HG03442 (cell line): ENCODE measurements around the gene FBXW8.

Source experiments
- ATAC-seq: cut with Tn5 transposase; IDR thresholded peaks from one replicate; pipeline ENCODE4 v1.9.1; 2021; ENCODE audit warnings: mild to moderate bottlenecking, moderate library complexity; ENCODE audit not compliant: unreplicated experiment

Gene FBXW8

DNA sequence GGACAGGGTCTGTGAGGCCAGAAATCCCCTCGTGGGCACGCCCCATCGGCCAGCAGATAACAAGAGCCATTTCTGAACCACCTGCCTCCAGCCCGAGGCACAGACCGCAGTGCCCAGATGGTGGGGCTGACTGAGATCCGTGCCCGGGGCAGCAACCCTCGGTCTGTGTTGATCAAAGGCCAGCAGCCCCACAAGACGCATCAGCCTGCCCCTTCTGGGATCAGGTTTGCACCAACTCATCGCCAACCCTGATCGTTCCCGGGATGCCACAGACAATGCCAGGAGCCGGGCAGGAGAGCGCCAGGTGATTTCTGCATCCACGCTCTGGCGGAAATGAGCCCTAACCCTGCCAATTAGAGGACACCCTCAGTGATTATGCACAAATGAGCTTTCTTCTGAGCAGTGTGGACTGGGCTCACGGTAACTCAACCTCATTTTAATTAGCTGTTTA is 124.0 kb downstream of the FBXW8 start:
- ATAC-seq, result no peak

DNA sequence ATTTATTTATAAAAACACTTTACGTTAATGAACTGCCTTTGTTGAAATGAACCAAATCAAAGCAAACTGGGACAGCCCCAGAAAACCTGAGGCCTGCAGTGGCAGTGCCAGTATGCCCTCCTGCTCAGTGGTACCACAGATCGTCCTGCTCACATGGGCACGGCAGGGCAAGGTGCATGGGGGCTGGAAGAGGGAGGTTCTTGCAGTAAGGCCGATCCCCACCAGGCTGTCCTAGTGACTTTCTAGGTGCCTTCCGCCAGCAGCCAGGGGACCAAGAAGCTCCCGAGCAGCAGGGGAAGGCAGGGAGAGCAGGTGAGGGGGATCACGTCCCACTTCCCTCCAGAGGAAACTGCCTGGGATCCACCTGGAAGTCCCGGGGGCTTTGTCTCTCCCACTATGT is 124.5 kb downstream of the FBXW8 start:
- ATAC-seq, result no peak

DNA sequence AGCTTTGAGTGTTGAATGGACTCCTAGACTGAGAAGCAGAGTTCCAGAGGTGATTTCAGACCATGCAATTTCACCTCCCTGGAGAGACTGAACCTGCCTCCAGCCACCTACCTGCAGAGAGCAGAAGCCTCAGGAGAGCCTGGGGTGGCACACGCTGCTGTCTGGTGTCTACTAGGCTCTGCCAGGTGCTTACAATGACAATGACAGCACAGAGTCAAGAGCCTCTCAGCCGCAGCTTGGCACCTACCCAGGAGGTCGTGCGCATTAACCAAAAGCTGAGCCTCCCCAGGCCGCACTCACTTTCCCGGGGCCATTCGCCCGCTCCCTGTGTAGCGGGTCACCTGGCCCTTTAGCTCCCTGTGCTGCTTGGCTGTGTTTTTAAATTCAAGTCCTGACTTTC is 125.3 kb downstream of the FBXW8 start:
- no peak for ATAC-seq

DNA sequence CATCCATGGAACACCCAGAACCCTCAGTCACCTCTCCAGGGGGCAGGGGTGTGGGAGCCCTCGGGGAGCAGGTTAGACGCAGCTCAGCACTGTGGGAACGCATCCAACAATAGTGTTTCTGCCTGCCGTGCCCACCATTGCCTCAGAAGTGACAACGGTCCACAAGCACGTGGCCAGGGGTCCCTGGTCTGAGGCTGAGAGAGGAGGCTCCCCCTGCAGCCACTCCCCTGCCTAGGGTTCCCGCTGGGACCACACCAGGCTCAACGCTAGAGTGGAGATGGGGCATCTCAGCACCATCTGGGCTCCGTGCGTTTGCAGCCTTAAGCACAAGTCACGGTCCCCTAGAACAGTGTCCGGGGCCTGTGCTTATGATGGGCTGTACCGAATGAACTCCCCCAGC is 125.8 kb downstream of the FBXW8 start:
- ATAC-seq, result no peak

DNA sequence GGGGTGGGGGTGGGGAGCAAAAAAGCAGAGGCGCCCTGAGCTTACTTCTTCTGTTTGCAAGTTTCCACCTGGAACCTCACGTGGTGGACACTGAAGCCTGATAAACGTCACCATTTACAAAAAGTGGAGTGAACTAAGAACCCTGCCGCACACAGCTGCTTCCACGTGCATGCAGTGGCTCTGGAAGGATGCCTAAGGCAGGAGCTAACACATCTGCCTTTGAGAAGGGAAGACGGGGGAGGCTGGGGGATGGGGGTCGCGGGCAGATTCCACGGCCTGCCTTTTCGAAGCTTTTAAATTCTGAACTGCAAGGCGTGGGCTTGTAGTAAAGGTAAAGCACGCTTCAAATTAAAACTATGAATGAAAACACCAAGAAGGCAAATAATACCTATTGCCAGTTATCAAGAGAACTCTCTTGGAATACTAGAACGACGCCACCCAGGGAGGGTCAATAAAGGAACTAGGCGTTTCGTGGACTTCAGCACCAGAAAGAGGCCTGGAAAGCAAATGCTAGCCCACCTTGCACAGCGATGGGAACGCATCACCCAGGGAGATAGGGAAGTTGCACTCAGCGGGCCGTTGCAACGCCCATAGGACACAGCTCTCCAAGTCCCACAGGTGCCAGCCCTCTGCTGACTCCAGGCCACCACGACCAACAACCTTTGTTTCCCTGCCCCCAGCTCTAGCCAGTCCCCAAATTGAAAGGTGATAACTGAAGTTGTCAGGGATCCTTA is 126.7 kb downstream of the FBXW8 start:
- no peak for ATAC-seq

DNA sequence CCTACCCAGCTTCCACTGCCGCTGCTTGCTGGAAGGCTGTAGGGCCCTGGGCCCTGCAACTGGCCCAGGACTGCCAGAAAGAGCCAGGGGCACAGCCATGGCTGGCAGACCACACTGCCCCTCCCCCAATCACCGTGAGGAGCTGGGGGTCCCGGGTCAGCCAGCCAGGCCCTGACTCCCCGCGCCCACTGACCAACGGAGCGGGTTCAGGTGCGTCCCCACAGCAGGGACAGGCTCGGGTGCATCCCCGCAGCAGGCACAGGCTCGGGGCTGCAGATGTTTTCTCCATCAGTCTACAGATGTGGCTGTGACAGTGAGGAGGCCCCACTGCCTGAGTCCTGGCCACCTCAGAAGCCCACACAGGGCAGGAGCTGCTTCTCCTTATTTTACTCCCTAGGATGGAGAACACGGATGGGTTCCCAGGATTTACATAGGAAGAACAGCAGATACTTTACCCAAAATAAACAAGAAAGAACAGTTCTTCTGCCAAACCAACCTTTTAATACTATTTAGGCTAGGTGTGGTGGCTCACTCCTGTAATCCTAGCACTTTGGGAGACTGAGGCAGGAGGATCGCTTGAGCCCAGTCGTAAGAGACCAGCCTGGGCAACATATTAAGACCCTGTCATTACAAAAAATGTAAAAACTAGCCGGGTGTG is 127.4 kb downstream of the FBXW8 start:
- ATAC-seq, result no peak

DNA sequence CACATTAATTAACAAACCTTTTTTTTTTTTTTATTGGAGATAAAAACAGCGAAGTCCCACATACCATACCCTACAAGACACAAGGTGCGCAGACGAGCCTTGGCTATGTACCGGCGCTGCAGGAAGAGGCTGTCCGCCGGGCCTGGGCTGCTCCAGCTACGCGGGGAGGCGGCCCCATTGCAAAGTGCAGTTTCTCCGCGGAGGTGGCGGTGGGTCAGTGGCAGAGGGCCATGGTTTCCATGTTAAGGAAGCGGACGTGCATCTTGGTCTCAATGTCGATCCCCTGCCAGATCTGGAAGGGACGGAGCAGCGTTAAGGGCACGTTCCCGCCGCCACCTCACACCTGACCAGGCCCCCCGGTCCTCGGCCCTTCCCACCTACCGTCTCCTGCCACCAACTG is 128.2 kb downstream of the FBXW8 start:
- no peak for ATAC-seq

DNA sequence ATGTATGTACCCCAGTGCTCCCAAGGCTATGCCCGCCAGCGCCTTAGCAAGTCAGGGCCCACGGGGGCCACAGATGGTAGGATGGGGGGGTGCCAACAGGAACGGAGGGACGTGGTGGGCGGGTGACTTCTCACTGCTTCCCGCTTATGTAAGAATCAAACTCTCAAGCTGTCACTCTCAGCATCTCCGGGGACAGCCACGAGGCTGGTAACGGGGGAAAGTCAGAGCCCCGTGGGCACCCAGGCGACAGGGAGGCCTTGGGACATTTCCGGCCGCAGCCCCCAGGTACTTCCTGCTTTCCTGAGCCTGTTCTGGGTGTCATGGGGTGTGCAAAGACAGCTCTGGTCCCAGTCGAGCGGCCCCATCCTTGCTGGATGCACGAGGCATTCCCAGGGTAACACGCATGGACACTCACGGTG is 129.2 kb downstream of the FBXW8 start:
- ATAC-seq, result no peak

DNA sequence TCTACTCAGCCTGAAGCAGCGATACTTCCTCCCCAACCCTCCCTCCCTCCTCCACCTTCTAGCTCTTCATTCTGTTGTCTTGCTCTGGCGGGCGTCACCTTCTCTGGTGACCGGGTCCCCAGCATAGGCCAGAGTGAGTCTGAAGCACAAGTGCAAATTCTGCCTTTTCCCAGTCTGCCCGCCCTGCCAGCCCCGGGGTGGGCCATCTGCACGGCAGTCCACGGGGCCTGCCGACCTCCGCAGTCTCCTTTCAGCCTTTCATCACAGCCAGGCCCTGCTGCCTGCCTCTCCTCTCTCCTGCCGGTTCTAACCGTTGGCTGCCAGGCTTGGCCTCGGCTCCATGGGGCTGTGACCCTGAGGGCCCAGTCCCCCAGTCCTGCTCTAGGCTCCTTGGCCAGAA is 129.7 kb downstream of the FBXW8 start:
- ATAC-seq, result no peak

DNA sequence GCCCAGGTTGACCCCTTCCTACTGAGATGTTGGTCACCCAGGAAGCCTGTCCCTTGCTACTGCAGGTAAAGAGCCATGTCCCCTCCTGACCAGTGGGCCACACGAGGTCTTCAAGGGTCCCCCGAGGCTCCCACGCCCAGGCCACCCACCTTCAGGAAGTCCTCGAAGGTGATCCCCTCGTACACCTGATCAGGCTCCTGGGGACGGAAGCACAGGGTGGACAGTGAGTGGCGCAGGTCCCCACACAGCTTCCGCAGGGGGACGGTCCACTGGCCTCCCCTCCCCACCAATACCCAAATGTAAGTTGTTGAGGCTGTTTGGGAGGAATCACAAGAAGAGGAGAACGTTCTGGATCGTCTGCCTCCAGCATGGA is 131.0 kb downstream of the FBXW8 start:
- no peak for ATAC-seq

DNA sequence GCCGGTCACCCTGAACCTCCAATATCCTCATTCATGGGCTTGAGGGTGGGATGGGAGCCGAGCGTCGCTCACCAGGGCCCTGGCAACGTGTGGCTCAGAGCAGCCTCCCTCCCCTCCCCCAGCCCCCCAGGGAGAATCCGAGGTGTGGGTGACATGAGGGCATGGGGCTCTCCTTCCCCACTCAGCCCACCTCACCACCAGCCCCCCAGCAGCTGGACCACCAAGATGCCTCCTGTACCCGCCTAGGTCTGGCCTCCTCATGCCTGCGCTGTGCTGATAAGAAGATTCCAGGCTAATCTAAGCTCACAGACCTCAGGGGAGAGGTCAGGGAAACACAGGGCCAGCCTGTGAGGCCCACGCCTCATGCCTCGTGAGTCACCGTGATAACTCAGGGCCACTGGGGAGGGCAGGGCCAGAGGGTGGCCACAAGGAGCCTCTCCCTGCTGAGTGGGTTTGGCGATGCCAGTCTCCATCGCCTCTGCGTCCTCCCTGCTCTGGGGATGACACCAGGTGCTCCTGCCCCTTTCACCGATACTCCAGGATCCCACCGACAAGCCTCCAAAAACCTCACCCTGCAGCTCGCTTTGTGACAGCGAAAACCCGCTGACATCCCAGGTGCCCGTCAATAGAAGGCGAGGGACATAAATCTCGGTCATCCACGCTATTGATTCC is 131.6 kb downstream of the FBXW8 start:
- no peak for ATAC-seq

DNA sequence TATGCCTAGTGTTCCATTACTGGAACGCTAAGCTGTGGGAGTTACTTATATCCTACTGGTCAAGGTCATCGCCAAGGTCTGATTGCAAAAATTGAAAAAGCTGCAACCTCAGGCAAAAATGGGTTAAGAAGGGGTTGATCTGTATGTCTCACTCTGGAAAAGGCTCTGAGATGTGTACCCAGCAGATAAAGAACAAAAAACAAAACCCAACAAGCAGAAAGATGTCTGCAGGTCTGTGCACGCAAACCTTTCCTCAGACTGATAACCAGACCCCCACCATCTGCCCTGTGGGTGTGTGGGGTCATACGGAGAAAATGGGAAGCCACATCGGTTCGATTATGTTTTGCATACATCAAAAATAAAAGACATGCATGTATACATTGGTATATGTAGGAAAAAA is 132.1 kb downstream of the FBXW8 start:
- no peak for ATAC-seq

DNA sequence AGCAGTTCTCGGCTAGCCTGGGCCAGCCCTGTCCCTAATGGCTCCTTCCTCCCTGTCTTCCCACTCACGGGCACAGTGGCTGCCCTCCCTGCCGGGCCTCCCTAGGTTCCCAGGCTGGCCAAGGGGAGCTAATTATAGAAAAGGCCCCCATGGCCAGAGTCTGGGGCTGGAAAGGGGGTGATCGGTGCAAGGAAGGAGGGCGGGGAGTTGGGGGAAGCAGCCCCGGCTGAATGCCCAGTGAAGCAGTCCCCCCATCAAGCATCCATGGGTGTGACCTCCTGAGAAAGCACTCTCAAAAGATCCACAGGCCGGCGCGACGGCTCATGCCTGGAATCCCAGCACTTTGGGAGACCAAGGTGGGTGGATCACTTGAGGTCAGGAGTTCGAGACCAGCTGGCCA is 133.6 kb downstream of the FBXW8 start:
- ATAC-seq, result no peak

DNA sequence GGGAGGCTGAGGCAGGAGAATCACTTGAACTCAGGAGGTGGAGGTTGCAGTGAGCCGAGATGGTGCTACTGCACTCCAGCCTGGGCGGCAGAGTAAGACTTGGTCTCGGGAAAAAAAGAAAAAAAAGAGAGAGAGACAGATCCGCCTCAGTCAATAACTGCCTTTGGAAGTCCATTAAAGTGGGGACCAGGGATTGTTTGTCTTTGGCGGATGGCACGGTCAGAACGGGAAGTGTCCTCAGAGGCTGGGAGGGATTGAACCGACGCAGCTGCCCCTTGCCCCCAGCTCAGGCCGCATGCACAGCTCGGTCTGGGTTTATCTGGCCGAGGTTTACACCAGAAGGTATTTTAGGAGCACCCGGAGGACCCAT is 134.0 kb downstream of the FBXW8 start:
- no peak for ATAC-seq

DNA sequence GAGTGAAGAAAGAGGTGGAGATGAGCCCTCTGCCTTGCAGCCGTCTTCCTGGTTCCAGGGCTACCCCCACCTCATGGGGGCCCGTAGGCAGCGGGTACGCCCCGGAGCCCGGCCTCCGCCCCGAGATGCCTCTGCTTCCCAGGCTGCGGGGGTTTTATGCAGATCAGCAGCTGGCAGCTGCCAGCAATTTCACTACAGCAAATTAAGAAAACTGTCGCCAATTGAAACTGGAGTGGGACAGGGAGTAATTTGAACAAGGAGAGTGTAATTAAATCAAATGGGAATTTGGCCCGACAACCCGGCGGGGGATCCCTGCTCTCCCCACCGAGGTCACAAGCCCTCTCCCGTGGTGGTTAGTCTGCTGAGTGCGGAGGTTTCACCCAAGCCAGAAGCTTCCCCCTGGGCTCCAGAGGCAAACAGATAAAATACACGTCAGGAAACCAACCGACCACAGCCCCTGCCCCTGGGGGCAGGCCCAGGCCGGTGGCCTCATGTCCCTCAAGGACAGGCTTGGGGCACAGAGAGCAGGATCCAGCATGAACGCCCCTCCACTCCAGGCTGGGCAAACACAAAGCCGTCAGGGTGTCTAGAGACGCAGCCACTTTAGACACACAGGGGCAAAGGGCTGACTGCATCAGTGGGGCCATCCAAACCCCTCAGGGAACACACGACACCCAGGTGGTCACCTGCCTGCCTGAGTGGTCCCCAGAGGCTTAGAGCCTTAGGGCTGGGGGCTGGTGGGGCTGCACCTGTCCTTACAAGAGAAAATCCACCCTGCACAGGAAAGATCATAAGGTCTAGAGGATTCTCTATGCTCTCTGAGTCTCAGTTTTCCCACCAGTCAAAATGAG is 134.6 kb downstream of the FBXW8 start:
- ATAC-seq, result no peak

DNA sequence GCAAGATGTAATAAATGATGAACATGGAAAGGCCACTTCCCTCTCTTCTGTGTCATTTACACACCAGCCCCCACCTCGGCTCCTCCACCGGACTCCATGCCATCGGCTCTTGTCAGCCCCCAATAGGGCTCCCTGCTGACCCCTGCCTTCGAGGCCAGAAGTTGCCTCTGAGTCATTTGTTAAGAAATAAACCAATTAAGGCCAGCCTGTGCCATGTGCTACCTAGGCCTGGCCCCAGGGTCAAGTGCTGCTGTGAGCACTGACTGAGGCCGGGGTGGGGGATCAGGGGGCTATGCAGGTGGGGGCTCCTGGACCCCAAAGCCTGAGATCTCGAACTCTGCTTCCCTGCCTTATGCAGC is 135.2 kb downstream of the FBXW8 start:
- no peak for ATAC-seq

DNA sequence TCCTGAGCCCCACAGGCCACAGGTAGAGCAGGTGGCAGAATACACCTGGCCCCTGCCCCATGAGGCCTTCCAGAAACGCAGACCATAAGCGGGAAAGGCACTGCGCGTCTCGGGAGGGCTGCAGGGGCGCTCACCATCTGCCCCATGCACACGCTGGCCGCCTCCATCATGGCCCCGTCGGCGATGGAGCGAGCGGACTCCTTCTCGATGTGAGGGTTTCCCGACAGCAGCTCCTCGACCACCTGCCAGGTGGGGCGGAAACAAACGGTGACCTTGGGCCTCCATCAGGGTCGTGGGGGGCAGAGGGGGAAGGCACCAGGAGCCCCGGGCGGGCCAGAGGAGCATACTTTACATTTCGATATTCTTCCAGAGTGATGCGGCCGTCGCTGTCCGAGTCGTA is 135.7 kb downstream of the FBXW8 start:
- ATAC-seq, result no peak

DNA sequence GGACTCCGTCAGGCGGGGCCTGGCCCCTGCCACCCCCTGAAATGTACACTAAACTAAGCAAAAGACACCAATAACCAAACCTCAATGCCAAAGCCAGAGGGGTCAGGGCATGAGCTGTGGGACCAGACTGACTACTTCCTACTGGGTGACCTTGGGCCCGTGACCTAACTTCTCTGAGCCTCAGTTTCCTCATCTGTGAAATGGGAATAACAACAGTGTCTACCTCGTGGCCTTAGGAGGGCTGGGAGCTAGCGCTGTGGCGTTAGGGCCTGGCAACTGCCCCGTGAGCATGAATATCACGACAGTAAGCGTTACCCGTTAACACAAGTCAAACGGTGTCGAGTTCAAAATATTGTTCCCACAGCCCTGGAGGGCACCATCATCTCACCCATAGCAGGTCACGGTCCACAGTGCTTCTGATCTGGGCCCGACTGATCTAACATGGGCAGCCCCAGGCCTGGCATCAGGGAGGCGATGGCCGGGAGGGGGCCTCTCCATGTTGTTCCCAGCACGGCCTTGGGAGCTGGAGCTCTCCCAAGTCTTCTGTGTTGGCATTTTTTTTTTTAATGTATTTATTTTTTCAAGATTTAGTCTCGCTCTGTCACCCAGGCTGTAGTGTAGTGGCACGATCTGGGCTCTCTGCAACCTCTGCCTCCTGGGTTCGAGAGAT is 136.2 kb downstream of the FBXW8 start:
- ATAC-seq, result no peak

DNA sequence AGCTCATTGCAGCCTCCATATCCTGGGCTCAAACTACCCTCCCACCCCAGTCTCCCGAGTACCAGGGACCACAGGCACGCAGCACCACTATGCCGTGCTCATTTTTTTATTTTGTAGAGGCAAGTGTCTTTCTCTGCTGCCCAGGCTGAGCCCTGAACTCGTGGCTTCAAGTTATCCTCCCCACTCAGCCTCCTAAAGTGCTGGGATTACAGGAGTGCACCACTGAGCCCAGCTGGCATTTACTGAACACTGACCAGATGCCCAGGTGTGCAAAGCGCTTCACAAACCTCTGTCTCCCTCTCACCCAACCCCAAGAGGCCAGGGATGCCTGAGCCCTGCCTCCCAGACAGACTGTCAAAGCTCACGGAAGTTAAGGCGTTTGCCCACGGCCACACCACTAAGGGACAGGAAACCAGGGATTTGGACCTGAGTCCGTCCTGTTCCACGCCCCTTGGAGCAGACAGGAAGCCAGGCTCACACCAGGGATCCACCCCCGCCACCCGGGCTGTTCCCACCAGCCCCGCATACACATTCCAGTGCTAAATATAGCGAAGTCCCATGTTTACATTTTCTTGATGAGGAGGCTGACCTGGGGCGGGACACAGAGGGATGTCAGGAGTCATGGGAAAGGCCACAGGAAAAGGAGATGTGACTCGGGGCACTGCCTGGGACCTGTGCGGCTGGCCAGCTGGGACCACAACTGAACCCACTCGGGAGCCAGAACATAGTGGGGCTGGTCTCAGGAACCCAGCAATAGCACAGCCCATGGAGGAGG is 137.2 kb downstream of the FBXW8 start:
- no peak for ATAC-seq

DNA sequence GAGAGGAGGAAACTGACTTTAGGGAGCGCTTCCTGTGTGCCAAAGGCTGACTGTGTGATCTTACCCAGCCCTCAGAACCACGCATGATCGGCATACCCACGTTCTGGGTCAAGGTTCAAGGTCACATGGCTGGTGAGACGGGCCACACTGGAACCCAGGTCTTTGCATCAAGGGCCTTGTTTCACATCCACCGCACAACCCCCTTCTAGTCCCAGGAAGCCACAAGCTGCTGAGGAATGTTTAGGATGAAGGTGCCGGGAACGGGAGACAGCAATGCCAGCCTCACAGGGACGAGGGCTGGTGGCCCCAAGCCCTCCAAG is 137.8 kb downstream of the FBXW8 start:
- no peak for ATAC-seq
